ENCODE measurements around the gene WDR72.
"Not testable (repeated sequence)": the region's sequence is repeated elsewhere in the genome, so short reads cannot be mapped to it uniquely, and the experiment has no call there.

Gene WDR72

GRCh38 chr15:53588773-53589172 is 170.7 kb downstream of the WDR72 start:
- DNase-seq = no peak

GRCh38 chr15:53586799-53587198 is 172.7 kb downstream of the WDR72 start:
- peak; percentile 49 for DNase-seq

GRCh38 chr15:53581513-53581912 is 177.9 kb downstream of the WDR72 start:
- DNase-seq = no peak

GRCh38 chr15:53580366-53580765 is 179.1 kb downstream of the WDR72 start:
- DNase-seq = no peak

GRCh38 chr15:53576841-53577240 is 182.6 kb downstream of the WDR72 start:
- DNase-seq = no peak

GRCh38 chr15:53573091-53573490 is 186.4 kb downstream of the WDR72 start:
- DNase-seq = no peak

GRCh38 chr15:53569751-53570480 is 189.5 kb downstream of the WDR72 start:
- DNase-seq = no peak

- DNase-seq = no peak
These were observed 192.6 kb downstream of the WDR72 start for GRCh38 chr15:53566912-53567311.

GRCh38 chr15:53565721-53566120 is 193.7 kb downstream of the WDR72 start:
- no peak for DNase-seq

- DNase-seq = no peak
These were observed 194.8 kb downstream of the WDR72 start for GRCh38 chr15:53564647-53565046.

- no peak for DNase-seq
These were observed 195.8 kb downstream of the WDR72 start for GRCh38 chr15:53563627-53564026.

- no peak for DNase-seq
These were observed 199.8 kb downstream of the WDR72 start for GRCh38 chr15:53559364-53560277.

GRCh38 chr15:53558384-53558783 is 201.1 kb downstream of the WDR72 start:
- DNase-seq = no peak

- DNase-seq = no peak
These were observed 204.2 kb downstream of the WDR72 start for GRCh38 chr15:53555226-53555625.

- no peak for DNase-seq
These were observed 209.7 kb downstream of the WDR72 start for GRCh38 chr15:53549697-53550305.

GRCh38 chr15:53548236-53548635 is 211.2 kb downstream of the WDR72 start:
- DNase-seq = peak; percentile 29

- not testable (repeated sequence) for DNase-seq
These were observed 218.7 kb downstream of the WDR72 start for GRCh38 chr15:53540626-53541300.

GRCh38 chr15:53539878-53540277 is 219.6 kb downstream of the WDR72 start:
- no peak for DNase-seq

- DNase-seq = no peak
These were observed 222.9 kb downstream of the WDR72 start for GRCh38 chr15:53536479-53537120.

GRCh38 chr15:53535886-53536285 is 223.6 kb downstream of the WDR72 start:
- DNase-seq = peak; percentile 64

- DNase-seq = no peak
These were observed 225.2 kb downstream of the WDR72 start for GRCh38 chr15:53534105-53534839.

GRCh38 chr15:53530761-53531160 is 228.7 kb downstream of the WDR72 start:
- no peak for DNase-seq
